NCI-H510A (cell line): ENCODE results near the gene SUCO.

Experiments used
- DNase-seq: peaks from one replicate; lab custom pipeline; 2025; lab: John Stamatoyannopoulos, UW

SUCO gene

DNA sequence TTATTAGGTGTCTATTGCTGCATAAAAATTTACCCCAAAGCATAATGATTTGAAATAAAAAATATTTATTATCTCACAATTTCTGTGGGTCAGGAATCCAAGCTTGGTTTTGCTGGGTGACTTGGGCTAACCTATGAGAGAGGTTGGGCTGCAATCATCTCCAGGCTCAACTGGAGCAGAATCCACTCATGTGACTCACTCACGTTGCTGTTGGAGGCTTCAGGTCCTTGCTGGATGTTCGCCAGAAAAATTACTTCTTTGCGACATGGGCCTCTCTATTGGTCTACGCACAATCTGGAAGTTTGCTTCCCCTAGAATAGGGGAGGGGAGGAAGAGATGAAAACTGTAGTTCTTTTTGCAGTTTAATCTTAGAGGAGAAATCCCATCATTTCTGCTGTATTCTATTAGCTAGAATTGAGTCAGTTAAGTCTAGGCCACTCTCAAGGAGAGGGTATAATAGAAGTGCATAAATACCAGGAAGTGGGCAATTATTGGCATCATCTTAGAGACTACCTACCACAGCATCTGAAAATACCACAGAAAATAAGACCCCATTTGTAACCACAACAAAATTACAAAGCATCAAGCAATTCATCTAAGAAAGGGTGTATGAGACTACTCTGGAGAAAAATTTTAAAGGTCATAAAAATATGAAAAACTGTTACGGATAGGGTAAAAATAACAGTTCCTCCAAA is 120.2 kb downstream of the SUCO start:
- no peak for DNase-seq

DNA sequence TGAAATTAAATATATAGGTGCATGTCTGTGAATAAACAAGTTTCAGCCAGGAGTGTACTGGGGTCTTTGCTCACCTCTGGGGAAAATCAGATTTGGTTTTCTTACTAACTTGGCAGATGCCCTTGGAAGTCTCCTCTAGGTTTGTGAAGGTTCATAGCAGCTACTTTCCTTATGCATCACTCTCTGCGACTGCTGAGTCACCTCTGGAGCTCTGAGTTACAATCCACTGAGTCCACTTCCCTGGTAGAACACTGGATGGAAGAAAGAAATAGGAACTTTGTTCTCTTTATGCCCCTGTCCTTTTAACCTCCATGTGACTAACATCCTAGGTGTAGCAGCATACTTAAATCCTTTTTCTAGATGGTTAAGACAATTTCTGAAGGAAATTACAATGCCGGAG is 121.6 kb downstream of the SUCO start:
- DNase-seq: no peak

GRCh38 chr1:172656576-172656975 is 123.6 kb downstream of the SUCO start:
- DNase-seq: no peak

DNA sequence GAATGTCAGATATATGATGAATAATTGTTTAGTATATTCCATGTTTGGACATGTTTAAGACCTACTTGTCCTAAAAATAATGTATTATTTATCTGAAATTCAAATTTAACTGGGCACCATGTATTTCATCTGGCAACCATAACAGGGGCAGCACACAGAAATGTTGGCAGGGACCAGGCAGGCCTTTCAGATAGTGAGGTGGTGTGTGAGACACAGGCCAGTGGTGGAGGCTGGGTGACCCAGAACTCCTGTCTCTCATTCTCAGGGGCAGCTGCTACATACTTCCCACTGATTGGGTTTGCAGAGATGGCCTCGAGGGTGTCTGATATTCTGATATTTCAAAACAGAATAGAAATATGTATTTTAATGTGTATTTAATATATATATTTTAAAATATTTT is 124.6 kb downstream of the SUCO start:
- DNase-seq: no peak

DNA sequence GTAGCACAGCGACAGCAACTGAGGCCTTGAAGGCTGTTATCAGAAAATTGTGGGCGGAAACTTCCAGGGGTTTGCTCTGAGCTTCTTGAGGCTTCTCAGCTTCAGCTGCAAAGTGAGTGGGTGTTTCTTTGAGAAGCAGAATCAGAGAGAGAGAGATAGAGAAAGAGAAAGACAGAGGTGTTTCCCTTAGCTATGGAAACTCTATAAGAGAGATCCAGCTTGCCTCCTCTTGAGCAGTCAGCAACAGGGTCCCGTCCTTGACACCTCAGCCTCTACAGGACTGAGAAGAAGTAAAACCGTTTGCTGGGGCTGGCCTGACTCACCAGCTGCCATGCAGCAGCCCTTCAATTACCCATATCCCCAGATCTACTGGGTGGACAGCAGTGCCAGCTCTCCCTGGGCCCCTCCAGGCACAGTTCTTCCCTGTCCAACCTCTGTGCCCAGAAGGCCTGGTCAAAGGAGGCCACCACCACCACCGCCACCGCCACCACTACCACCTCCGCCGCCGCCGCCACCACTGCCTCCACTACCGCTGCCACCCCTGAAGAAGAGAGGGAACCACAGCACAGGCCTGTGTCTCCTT is 126.0 kb downstream of the SUCO start, which contains the start of gene FASLG:
FASLG (plus strand) TSS at position 233 of the 583 bp plus-strand sequence; CDS start at position 332, 99 bp downstream.
- no peak for DNase-seq

DNA sequence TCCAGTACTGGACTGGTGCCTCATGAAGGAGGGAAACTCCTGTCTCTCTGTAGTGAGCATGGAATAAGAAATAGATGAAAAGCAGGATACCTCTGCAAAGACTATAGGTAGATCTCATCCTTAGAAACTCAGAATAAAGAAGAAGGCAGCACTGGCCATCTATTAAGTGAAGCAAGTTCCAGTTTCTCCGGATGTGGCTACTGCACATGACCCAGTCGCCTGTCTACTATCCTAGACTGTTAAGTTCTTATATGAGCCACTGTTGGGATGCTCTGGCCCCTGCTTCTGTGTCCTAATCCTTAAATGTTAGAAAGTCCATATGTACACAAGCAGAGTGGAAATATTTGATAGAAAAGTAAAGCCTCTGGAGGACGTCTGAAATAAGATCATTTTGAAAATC is 128.2 kb downstream of the SUCO start:
- DNase-seq: no peak
